NCI-H774 (cell line): Measurements from ENCODE around the gene MT1M.
"Not testable (repeated sequence)": the region's sequence is repeated elsewhere in the genome, so short reads cannot be mapped to it uniquely, and the experiment has no call there.

Experiments used
- DNase-seq: peaks from one replicate; lab custom pipeline; 2025; lab: John Stamatoyannopoulos, UW

Gene MT1M

DNA sequence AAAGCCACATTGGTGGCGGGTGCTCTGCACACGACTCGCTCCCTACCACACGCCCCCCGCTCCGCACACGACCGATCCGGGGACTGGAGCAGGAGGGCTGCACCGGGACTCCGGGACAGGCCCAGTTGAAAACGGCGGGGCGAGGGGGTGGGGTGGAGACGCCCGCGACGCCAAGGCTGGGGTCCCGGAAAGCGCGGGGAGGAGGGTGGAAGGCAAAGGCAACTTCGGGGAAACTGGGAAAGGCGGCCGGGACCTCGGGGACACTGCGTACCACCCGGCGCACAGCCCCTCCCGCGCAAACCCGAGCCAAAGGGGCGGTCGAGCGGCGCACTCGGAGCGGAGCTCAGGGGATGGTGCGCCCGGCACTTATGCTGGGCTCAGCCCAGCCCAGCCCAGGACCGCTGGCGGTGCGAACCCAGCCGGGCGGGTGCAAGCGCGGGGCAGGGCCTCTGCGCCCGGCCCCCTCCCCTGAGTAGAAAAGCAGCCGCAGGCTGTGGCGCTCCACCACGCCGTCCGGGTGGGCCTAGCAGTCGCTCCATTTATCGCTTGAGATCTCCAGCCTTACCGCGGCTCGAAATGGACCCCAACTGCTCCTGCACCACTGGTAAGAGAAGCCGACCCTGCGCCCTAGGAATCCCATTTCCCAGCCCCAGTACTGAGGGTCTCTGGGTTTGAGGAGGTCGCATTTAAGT lies at the start of gene MT1M:
TSS of gene MT1M (plus strand) at position 504 of the 692 bp plus-strand sequence. CDS start at position 577, 73 bp downstream.
- no peak for DNase-seq

DNA sequence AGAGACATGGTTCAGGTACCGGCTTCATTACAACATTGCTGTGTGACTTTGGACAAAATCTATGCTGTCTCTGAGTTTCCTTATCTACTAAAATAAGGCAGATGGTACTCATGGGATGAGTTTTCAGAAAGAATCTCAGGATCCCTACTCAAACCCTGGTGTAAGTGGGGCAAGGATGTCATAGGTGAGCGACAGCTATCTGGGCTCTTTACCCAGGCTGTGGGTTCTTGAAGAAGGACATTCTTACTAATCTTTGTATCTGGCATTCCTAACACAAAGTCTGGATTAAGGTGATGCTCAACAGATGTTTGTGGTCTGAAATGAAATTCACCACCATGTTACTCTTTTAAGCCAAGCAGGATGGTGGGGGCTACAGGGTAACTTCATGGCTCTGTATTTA lies 49.5 kb upstream of the MT1M start:
- DNase-seq, result not testable (repeated sequence)

DNA sequence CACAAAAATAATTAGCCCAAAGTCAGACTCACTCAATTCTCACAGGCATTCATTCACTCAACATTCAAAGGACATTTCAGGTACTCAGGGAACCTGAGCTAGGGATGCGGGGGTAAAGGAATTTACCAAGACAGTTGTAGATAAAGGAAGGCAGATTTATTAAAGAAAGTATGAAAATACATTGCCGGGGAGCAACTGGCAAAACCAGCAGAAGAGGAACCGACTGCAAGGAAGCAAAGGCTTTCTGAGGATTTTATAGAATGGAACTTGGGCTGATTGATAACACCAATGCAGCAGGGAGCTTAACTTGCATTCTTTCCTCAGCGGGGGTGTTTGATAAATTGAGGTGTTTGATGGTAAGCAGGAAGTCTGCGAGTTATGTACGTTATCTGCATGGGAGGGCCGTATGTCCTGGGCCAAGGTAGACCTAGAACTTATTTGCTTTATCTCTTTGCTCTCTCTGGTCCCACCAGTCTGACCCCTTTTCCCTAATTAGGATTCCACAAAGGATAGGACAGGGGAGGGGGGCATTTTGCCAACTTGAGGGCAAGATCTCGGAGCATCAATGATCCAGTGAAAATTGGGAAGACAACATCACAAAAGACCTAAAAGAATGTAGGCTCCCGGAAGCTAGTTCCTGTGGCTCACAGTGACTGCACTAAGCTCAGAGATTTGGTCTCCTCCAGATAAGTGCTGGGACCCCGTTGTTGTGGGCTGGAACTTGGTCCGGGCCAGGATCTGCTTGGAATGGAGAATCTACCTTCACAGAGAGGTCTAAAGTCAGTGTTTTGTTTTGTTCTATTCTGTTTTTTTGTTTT lies 48.9 kb upstream of the MT1M start:
- DNase-seq, result no peak

DNA sequence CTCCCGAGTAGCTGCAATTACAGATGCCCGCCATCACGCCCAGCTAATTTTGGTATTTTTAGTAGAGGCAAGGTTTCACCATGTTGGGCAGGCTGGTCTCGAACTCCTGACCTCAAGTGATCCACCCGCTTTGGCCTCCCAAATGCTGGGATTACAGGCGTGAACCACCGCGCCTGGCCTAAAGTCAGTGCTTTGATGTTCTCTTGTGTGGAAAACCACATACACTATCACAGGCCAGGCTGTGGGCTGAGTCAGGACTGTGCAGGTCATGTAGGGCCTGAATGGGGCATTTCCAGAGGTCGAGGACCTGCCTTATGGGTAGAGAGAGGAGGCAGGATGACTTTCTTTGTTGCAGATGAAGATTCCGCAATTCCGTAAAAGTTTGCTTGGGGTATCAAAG lies 48.2 kb upstream of the MT1M start:
- DNase-seq, result no peak

DNA sequence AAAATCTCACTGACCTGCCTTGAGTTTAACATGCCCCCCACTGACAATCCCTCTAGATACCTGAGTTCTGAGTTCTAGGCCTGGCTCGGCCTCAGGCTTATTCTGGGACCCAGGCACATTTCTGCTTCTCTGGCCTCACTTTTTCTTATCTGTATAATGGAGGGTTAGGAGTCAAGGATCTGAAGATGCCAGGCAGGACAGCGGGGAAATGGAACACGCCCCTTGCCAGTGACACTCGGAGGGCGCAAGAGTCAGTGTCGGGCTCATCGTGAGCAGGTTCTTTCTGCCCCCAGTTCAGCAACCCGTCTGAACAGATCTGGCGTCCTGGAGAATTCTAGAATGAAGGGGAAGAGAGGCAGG lies 43.7 kb upstream of the MT1M start:
- no peak for DNase-seq

DNA sequence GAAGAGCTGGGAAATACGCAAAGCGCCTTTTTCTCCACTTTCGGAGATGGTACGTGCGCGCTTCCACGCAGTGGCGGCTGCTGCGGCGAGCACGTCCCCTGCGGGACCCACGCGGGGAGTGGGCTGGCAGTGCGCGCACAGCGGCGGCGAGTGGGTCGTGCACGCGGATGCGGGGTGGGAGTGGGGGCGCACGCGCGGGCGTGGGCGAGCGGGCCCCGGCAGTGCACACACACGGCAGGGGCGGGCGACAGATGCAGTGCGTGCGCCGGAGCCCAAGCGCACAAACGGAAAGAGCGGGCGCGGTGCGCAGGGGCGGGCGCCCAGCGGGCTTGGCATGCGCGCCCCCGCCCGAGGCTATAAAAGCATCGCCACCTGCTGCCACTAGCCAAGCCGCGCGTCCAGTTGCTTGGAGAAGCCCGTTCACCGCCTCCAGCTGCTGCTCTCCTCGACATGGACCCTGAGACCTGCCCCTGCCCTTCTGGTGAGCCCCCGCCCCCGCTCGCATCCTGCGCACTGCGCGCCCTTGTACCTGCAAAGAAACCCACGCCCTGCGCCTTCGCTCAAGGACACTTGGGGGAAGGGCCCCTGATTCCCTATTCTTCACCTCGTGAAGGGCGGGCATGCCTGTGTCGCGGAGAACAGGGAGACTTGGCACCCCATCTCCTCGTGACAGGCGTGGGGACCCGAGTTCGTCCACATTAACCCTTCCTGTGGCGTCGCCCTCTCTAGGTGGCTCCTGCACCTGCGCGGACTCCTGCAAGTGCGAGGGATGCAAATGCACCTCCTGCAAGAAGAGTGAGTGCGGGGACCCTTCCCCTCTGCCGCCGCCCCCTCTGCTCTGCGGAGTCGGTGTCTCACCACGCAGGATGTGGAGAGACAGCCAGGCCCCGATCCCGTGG lies 43.1 kb upstream of the MT1M start, which contains the start of gene MT3:
TSS of gene MT3 (plus strand) at position 388 of the 899 bp plus-strand sequence. CDS start at position 451, 63 bp downstream.
- DNase-seq, result peak; percentile 29

DNA sequence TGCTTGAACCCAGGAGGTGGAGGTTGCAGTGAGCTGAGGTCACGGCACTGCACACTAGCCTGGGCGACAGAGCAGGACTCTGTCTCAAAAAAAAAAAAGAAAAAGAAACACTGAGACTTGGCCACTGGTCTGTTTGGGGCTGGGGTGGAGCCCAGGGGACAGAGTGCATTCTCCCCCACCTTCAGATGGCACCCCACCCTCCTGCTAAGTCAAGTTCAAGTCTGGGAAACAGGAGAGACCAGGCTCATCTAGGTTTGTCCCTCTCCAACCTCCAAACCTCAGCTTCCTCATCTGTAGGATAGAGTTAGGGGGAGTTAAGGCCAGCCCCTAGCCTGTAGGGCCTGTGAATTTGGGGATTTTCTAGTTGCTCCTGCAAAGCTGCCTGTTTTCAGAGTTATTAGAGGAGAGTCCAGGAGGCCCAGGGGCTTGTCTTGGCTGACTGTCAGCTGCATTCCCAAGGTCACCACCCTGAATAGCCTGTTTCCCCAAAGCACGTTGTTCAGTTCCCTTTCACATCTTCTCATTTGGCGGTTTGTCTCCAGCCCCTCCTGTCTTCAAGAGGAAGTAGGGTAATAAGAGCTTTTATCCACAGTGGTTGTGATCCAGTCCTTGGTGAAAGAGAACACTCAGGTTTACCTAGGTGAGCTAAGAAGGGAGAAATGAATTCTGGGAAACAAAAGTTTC lies 40.9 kb upstream of the MT1M start:
- DNase-seq, result no peak

DNA sequence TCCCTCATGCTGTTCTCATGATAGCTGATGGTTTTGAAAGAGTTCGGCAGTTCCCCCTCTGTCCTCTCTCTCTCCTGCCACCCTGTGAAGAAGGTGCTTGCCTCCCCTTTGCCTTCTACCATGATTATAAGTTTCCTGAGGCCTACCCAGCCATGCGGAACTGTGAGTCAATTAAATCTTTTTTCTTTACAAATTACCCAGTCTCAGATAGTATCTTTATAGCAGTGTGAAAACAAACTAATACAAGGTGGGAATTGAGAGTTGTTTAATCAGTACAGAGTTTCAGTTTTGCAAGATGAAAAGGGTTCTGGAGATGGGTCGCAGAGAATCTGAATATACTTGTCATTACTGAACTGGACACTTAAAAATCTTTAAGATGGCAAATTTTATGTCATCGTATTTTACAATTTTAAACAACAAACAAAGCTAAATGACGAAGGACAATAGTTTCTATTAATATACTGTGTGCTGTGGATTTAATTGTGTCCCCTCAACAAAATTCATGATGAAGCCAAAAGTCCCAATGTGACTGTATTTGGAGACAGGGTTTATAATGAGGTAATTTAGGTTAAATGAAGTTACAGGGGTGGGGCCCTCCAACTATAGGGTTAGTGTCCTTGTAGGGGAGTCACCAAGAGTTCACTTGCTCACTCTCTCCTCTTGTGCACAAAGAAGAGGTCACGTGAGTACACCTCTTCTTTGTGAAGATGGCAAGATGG lies 38.7 kb upstream of the MT1M start:
- DNase-seq, result no peak

DNA sequence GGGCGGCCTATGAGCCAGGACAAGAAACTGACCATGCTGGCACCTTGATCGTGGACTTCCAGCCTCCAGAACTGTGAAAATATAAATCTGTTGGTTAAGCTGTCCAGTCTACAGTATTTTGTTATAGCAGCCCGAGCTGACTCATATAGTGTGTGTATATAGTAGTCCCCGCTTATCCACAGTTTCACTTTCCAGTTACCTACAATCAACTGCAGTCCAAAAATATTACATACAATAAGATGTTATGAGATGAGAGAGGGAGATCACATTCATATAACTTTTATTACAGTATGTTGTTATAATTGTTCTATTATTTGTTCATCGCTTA lies 38.2 kb upstream of the MT1M start:
- DNase-seq, result no peak

DNA sequence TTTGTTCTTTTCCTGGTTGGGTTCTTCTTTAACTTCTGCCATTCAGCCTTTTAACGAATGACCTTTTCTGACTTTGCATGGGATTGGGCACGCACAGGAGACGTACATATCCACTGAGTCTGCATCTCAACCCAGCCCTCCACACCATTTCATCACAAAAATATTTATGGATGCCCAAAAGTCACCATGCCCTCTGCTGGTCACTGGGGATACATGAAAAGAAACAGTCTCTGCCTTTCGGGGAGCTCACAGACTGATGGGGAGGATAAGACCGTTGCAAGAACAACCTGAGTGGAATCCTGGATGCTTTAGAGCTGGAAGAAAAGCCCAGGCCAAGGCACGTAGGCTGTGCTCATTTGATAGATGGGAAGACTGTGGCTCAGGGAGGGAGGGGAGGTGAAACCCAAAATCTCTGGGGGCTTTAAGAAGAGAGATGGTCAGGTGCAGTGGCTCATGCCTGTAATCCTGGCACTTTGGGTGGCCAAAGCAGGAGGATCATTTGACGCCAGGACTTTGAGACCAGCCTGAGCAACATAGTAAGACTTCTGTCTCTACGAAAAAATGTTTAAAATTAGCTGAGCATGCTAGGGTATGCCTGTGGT lies 32.0 kb upstream of the MT1M start:
- no peak for DNase-seq

DNA sequence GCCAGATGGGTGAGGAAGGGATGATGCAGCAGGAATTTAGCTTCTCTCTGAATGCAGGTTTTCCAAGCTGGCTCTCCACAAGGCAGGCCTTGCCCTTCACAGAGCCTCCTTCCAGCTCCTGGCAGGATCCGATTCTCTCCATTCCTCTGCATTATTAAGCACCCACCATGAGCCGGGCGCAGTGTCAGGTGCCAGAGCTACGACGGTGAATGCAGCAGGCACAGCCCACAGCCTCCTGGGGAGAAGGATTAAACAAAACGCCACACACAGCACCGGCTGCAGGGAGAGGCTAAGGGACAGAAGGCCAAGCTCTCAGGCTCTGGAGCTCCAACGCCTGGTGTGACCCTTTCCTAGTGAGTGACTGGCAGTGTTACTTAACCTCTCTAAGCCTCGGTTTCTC lies 31.1 kb upstream of the MT1M start:
- no peak for DNase-seq

DNA sequence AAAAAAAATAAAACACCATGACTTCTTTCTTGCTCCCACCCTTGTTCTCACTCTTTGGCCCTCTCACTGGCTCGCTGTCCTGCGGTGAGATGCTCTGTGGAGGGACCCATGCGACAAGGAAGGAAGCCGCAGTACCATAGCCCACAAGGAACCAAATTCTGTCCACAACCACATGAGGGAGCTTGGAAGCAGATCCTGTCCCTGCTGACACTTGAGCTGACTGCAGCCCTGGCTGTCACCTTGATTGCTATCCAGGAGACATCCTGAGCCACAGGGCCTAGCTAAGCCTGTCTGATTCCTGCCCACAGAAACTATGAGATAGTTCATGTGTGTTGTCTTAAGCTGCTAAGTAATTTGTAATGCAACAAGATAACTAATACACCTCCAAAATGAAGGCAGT lies 28.9 kb upstream of the MT1M start:
- no peak for DNase-seq

DNA sequence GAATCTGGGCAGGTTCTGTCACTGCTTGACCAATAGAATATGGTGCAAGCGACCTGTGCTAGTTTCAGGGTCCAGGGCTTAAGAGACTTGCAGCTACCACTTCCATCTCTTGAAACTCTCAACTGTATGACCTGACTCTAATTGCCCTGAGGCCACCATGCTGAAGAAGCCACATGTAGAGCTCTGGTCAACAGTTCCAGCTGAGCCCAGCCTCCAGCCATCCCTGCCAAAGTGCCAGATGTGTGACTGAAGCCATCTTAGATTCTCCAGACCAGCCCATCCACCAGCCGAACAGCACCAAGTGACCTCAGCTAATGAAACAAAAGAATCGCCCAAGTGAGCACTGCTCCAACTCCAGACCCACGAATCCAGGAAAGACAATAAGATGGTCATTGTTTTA lies 27.5 kb upstream of the MT1M start:
- no peak for DNase-seq

DNA sequence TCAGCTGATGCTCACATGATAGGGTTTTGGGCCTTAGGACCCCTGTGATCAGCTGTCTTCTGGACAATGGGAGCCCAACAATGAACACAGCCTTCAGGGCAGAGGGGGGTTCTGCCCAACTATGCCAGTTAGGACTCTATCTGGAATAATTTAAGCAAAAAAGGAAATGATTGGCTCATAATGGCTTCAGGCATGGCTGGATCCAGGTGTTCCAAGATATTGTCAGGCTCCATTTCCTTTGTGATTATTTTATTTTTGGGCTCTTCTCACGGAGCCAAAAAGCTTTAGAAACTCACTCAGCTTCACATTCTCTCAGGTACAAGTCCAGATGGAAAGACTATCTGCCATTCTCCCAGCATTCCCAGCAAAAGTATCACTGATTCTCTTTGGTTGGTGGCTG lies 27.0 kb upstream of the MT1M start:
- no peak for DNase-seq

DNA sequence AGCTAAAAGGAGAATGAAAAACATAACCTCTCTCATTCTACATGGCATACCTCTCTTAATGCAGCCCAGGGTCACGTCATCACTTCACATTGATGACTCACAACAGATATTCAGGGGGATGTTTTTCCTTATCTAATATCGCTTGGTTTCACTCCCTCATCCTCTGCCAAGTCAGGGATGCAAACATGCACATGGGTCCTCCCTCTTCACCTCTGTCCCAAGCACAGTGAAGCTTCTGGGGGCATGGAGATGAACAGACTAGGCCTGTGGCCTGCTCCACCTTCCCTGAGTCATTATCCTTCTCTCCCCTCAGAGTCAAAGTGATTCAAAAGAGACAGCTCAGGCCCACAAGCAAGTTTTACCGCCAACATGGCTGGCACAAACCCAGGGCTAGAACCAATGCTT lies 26.4 kb upstream of the MT1M start:
- no peak for DNase-seq

DNA sequence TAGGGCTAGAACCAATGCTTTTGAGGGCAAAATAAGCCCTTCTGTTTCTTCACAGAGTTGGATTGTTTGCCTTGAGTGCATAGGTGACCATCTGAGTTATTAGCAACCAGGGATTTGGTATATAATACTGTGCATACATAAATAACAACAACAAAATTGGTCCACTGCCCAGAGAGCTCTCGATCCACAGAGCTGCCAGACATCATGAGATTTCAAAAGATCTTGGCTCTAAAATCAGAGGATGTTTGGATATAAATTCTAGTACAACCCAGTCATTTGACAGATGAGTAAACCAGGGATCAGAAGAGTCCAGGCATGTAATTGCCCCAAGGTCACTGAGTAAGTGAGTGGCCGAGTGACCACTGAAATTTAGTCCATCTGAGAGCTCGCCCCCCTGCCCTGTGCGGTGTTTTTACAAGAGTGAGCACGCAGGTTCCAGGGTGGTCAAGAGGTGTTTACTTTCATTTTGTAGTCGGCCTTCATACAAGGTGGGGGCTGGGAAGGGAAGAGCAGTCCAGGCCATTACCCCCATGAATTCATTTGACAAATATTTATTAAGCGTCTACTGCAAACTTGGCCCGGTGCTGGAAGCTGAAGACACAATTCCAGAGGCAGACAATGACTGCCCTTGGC lies 25.9 kb upstream of the MT1M start:
- DNase-seq, result no peak

DNA sequence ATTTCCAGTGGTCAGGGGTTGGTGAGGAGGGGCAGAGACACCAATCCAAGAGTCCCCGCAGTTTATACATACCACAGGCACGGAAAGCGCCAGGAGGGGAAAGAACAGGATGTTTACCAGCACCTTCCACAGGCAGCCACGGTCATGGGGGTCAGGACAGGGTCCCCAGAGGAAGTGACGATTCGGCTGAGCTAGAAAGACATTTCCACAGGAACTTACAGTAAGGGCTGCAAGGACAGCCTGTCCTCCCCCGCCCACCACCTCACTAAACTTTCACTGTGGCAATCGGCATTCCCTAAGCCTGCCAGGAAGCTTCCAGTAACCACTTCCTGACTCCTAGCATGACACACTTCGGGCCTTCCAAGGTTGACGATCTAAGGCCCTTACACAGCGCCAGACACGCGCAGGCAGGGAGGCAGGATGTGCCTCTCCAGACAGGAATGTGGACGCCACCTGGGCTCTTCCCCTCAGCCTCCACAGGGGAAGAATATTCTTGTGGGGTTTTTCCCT lies 25.3 kb upstream of the MT1M start:
- no peak for DNase-seq

DNA sequence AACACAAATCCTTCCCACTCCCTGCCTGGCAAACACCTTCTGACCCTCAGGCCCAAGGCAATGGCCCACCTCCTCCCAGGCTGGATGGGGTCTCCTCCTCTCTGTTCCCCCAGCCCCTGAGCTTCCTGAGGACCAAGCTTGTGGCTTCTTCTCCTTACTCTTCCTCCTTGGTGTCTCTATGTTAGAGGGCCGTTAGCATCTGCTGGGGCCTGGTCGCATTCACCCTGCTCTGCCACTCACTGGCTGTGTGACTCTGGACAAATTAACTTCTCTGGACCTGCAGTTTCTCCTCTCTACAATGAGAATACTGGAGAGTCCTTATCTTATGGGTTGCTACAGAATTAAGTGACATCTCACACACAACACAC lies 24.8 kb upstream of the MT1M start:
- no peak for DNase-seq

DNA sequence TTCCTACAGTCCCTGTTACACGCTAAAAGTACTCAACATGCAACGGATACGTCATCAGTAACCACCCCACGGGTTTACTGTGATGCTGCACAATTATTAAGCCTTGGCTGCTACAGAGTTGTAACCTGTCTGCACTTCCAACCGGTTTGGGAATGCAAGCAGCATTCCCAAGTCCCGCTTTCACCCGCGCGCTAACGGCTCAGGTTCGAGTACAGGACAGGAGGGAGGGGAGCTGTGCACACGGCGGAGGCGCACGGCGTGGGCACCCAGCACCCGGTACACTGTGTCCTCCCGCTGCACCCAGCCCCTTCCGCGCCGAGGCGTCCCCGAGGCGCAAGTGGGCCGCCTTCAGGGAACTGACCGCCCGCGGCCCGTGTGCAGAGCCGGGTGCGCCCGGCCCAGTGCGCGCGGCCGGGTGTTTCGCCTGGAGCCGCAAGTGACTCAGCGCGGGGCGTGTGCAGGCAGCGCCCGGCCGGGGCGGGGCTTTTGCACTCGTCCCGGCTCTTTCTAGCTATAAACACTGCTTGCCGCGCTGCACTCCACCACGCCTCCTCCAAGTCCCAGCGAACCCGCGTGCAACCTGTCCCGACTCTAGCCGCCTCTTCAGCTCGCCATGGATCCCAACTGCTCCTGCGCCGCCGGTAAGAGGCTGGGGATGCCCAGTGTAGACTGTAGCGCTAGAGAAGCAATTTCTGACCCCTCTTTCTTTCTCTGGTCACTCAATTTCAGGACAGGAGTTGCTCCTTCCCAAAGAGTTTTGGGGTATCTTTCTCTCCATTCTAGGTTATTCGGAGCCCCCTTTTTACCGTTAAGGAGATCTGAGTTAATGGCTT lies 24.2 kb upstream of the MT1M start, which contains the start of gene MT2A:
TSS of gene MT2A (plus strand) at position 542 of the 833 bp plus-strand sequence. CDS start at position 614, 72 bp downstream.
- peak; percentile 95 for DNase-seq
